ENCODE measurements around the gene SORBS1. TPM values are rescaled to one million over a fixed set of nuclear protein-coding genes. Genes with fewer than 3 reads are reported as not detected.
A peak's percentile ranks its signal among the peaks of the same experiment; 100 is the strongest.

SORBS1 gene
- total RNA-seq, 1 donor from 2014 or later, result 16.1 TPM

DNA sequence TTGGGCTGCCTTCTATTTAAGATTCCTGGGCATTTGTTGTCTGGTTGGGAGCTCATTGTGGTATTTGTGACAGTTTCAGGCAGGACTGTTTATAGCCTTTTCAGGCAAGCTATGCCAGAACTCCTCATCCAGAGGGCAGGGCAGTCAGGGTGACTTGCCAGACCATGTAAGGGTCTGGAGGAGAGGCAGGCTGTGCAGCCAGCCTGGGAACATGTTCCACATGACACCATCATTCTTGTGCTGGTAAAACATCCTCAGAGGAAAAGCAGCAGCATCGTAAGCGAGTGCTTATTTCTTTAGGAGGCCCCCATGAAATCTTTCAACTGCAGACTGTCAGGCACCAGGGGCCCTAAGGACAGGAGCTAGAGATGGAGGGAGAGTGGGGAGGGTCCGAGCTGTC lies 44.0 kb upstream of the SORBS1 start:
- Histone ChIP-seq H3F3A (ENCODE audit: low read depth) (peaks cover 19% of the 10 kb centered on the region), H3K27ac (peak overlapping the region; percentile 41), H2AFZ (replicated peaks) (no peak overlapping the region), H3K4me3 (no peak overlapping the region), H3K79me2 (ENCODE audit: low read depth) (no peaks in the 10 kb centered on the region), H3K9me3 (ENCODE audit: low read depth) (no peaks in the 10 kb centered on the region), H3K9ac (no peak overlapping the region), H4K20me1 (ENCODE audit: low read depth) (peaks cover 6% of the 10 kb centered on the region), H3K4me2 (no peak overlapping the region), H3K4me1 (peaks cover 18% of the 10 kb centered on the region), H3K36me3 (no peaks in the 10 kb centered on the region), H3K27me3 (no peaks in the 10 kb centered on the region)
- H3K27me3 Mint-ChIP-seq (ENCODE audit: insufficient read depth, low read depth), result peaks cover 2% of the 10 kb centered on the region
- peaks cover 15% of the 10 kb centered on the region for H3K4me1 Mint-ChIP-seq
- TF ChIP-seq CTCF (IDR thresholded peaks at IDR 0.05) (no peak), EZH2phosphoT487 (IDR thresholded peaks at IDR 0.05) (no peak), EZH2 (IDR thresholded peaks at IDR 0.05) (no peak)
- DNase-seq (ENCODE audit: low spot score), result no peak
- H3K36me3 Mint-ChIP-seq, result peaks cover 17% of the 10 kb centered on the region
- no peak overlapping the region for H3K27ac Mint-ChIP-seq
- no peak overlapping the region for H3K4me3 Mint-ChIP-seq
- H3K9me3 Mint-ChIP-seq, result no peaks in the 10 kb centered on the region

- TF ChIP-seq EZH2phosphoT487 (IDR thresholded peaks at IDR 0.05) (no peak), CTCF (IDR thresholded peaks at IDR 0.05) (peak; percentile 24), EZH2 (IDR thresholded peaks at IDR 0.05) (no peak)
- Histone ChIP-seq H3K9me3 (ENCODE audit: low read depth) (no peaks in the 10 kb centered on the region), H3K4me3 (no peak overlapping the region), H3K36me3 (no peaks in the 10 kb centered on the region), H3K9ac (no peak overlapping the region), H4K20me1 (ENCODE audit: low read depth) (peaks cover 6% of the 10 kb centered on the region), H3K4me2 (peak overlapping the region; percentile 24), H3K4me1 (peaks cover 18% of the 10 kb centered on the region), H3K27me3 (no peaks in the 10 kb centered on the region), H2AFZ (replicated peaks) (no peak overlapping the region), H3K27ac (peak overlapping the region; percentile 41), H3F3A (ENCODE audit: low read depth) (peaks cover 19% of the 10 kb centered on the region), H3K79me2 (ENCODE audit: low read depth) (no peaks in the 10 kb centered on the region)
- no peak overlapping the region for H3K4me3 Mint-ChIP-seq
- H3K9me3 Mint-ChIP-seq, result no peaks in the 10 kb centered on the region
- H3K27me3 Mint-ChIP-seq (ENCODE audit: insufficient read depth, low read depth), result peaks cover 6% of the 10 kb centered on the region
- DNase-seq (ENCODE audit: low spot score), result peak; percentile 55
- H3K27ac Mint-ChIP-seq, result no peak overlapping the region
- peaks cover 15% of the 10 kb centered on the region for H3K4me1 Mint-ChIP-seq
- H3K36me3 Mint-ChIP-seq, result peaks cover 14% of the 10 kb centered on the region
These were observed 43.5 kb upstream of the SORBS1 start for GRCh38 chr10:95604630-95605029.

DNA sequence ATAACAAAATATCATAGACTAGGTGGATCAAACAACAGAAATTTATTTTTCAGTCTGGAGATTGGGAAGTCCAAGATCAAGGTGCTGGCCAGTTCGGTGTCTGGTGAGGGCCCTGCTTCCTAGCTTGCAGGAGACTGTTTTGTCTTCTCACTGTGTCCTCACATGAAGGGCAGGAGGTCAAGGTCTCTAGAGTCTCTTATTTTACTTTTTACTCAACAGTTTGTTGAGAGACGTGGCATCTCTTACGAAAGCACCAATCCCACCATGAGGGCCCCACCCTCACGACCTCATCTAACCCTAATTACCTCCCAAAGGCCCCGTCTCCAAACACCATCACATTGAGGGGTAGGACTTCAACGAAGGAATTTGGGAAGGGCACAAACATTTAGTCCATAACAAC lies 41.2 kb upstream of the SORBS1 start:
- Histone ChIP-seq H3K4me1 (peaks cover 18% of the 10 kb centered on the region), H3K79me2 (ENCODE audit: low read depth) (no peaks in the 10 kb centered on the region), H2AFZ (replicated peaks) (no peak overlapping the region), H3K4me3 (no peak overlapping the region), H3K27me3 (no peaks in the 10 kb centered on the region), H3K9ac (no peak overlapping the region), H3F3A (ENCODE audit: low read depth) (peaks cover 19% of the 10 kb centered on the region), H3K36me3 (no peaks in the 10 kb centered on the region), H4K20me1 (ENCODE audit: low read depth) (peaks cover 6% of the 10 kb centered on the region), H3K9me3 (ENCODE audit: low read depth) (no peaks in the 10 kb centered on the region), H3K27ac (no peak overlapping the region), H3K4me2 (no peak overlapping the region)
- no peak overlapping the region for H3K4me3 Mint-ChIP-seq
- H3K9me3 Mint-ChIP-seq, result no peaks in the 10 kb centered on the region
- TF ChIP-seq CTCF (IDR thresholded peaks at IDR 0.05) (no peak), EZH2 (IDR thresholded peaks at IDR 0.05) (no peak), EZH2phosphoT487 (IDR thresholded peaks at IDR 0.05) (no peak)
- peaks cover 15% of the 10 kb centered on the region for H3K4me1 Mint-ChIP-seq
- DNase-seq (ENCODE audit: low spot score), result no peak
- peaks cover 5% of the 10 kb centered on the region for H3K36me3 Mint-ChIP-seq
- peaks cover 7% of the 10 kb centered on the region for H3K27me3 Mint-ChIP-seq (ENCODE audit: insufficient read depth, low read depth)
- no peak overlapping the region for H3K27ac Mint-ChIP-seq

Measured in neural progenitor cell (in vitro differentiated cells).